NB4 (cell line): ENCODE results near the gene IKZF3.

Experiments
- MAX ChIP-seq: IDR thresholded peaks from 2 replicates; pipeline ENCODE4 v1.6.1; 2011; ENCODE audit warnings: low read depth, low read length
- MYC ChIP-seq: IDR thresholded peaks from 2 replicates; pipeline ENCODE4 v1.6.1; 2011; ENCODE audit warnings: low read depth, low read length
- POLR2A ChIP-seq: IDR thresholded peaks from 2 replicates; pipeline ENCODE4 v1.6.1; 2011; ENCODE audit warnings: mild to moderate bottlenecking; ENCODE audit not compliant: insufficient read length; ENCODE audit errors: extremely low read depth
- TF ChIP-seq, protein P1 (sequence below): IDR thresholded peaks from one replicate; pipeline ENCODE4 v1.5.1; 2012; ENCODE audit warnings: low read depth, low read length

DNA sequence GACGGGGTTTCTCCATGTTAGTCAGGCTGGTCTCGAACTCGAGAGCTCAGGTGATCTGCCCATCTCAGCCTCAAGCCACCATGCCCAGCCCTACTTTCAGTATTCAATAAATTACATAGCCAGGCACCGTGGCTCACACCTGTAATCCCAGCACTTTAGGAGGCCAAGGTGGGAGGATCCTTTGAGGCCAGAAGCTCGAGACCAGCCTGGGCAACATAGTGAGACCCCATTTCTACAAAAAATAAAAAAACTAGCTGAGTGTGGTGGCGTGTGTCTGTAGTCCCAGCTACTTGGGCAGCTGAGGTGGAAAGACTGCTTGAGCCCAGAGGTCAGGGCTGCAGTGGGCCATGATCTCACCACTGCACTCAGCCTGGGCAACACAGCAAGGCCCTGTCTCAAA lies 142.0 kb downstream of the IKZF3 start:
- TF ChIP-seq, protein P1, sequence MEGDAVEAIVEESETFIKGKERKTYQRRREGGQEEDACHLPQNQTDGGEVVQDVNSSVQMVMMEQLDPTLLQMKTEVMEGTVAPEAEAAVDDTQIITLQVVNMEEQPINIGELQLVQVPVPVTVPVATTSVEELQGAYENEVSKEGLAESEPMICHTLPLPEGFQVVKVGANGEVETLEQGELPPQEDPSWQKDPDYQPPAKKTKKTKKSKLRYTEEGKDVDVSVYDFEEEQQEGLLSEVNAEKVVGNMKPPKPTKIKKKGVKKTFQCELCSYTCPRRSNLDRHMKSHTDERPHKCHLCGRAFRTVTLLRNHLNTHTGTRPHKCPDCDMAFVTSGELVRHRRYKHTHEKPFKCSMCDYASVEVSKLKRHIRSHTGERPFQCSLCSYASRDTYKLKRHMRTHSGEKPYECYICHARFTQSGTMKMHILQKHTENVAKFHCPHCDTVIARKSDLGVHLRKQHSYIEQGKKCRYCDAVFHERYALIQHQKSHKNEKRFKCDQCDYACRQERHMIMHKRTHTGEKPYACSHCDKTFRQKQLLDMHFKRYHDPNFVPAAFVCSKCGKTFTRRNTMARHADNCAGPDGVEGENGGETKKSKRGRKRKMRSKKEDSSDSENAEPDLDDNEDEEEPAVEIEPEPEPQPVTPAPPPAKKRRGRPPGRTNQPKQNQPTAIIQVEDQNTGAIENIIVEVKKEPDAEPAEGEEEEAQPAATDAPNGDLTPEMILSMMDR, result no peak
- no peak for TF ChIP-seq POLR2A
- TF ChIP-seq MAX, result no peak
- TF ChIP-seq MYC, result no peak
